H1 (cell line): Measurements from ENCODE around the gene EAPP. TPM values are rescaled to one million over a fixed set of nuclear protein-coding genes. Genes with fewer than 3 reads are reported as not detected.

ENCODE experiments used
- CTCF ChIA-PET: fragments of 300-600 bp; sonication (Branson Sonifier 250); formaldehyde crosslinking; loops from one replicate; lab custom pipeline; 2021; ENCODE audit not compliant: partially characterized antibody; lab: Charles Lee
- POLR2A ChIA-PET: fragments of 300-600 bp; sonication (Branson Sonifier 250); formaldehyde crosslinking; loops from one replicate; lab custom pipeline; 2021; ENCODE audit warnings: inconsistent platforms; ENCODE audit not compliant: partially characterized antibody; lab: Charles Lee
- DNase-seq, 2 experiments: peaks; one replicate each; pipeline versions ENCODE4 v3.0.0 to v3.0.0-alpha.2; 2010 to 2022; ENCODE audit warnings: low spot score in 2 of 2, low read depth in 1 of 2, mixed read lengths in 1 of 2
- FAIRE-seq: peaks from 2 replicates; lab custom pipeline; 2011; peaks lifted over from hg19 to GRCh38; lab: Jason Lieb, UNC
- H2AFZ ChIP-seq: 2 replicates; pipeline ENCODE4 v1.8.1; 2012; ENCODE audit warnings: low read length, inconsistent platforms
- H2AK5ac ChIP-seq: 2 replicates; pipeline ENCODE4 v1.6.1; 2013; ENCODE audit warnings: low read depth, low read length
- H2BK120ac ChIP-seq: replicated peaks from 2 replicates; pipeline ENCODE3; 2013; ENCODE audit warnings: low read depth, low read length, inconsistent platforms
- H2BK12ac ChIP-seq: 2 replicates; pipeline ENCODE4 v1.6.1; 2013; ENCODE audit warnings: low read depth, low read length
- H2BK15ac ChIP-seq: 2 replicates; pipeline ENCODE4 v1.6.1; 2013; ENCODE audit warnings: low read length
- H2BK20ac ChIP-seq: 2 replicates; pipeline ENCODE4 v1.6.1; 2013; ENCODE audit warnings: low read length
- H2BK5ac ChIP-seq: 2 replicates; pipeline ENCODE4 v1.6.1; 2013; ENCODE audit warnings: low read depth, low read length
- H3K14ac ChIP-seq: 2 replicates; pipeline ENCODE4 v1.6.1; 2013; ENCODE audit warnings: inconsistent platforms; ENCODE audit not compliant: insufficient read length
- H3K18ac ChIP-seq: 2 replicates; pipeline ENCODE4 v1.6.1; 2013; ENCODE audit warnings: low read length; ENCODE audit errors: extremely low read depth
- H3K23ac ChIP-seq: 2 replicates; pipeline ENCODE4 v1.6.1; 2013; ENCODE audit warnings: inconsistent platforms; ENCODE audit not compliant: insufficient read length
- H3K23me2 ChIP-seq: 2 replicates; pipeline ENCODE4 v1.6.1; 2013; ENCODE audit warnings: low read depth, low read length
- H3K27ac ChIP-seq: 2 replicates; pipeline ENCODE4 v1.6.1; 2011; ENCODE audit warnings: low read depth, low read length, inconsistent platforms
- H3K27me3 ChIP-seq, 4 experiments: replicated peaks in 1 of 4; 1 replicate in 1 of 4; 2 replicates in 3 of 4; pipeline versions ENCODE4 v1.6.1 to v1.8.1; 2011 to 2013; ENCODE audit warnings: low read length in 3 of 4, mild to moderate bottlenecking in 3 of 4, inconsistent platforms in 2 of 4, mixed read lengths in 2 of 4, moderate library complexity in 1 of 4; ENCODE audit not compliant: control insufficient read depth in 3 of 4, insufficient read depth in 3 of 4; ENCODE audit errors: extremely low read depth in 1 of 4
- H3K36me3 ChIP-seq, 4 experiments: 2 replicates each; pipeline versions ENCODE4 v1.6.1 to v1.8.1; 2011 to 2013; ENCODE audit warnings: mild to moderate bottlenecking in 4 of 4, low read length in 3 of 4, moderate library complexity in 2 of 4, control low read depth in 1 of 4, inconsistent platforms in 1 of 4; ENCODE audit not compliant: insufficient read depth in 4 of 4, control insufficient read depth in 2 of 4
- H3K4ac ChIP-seq: replicated peaks from 2 replicates; pipeline ENCODE3; 2013; ENCODE audit warnings: low read length, low read depth, mixed read lengths, inconsistent platforms; ENCODE audit not compliant: insufficient read length
- H3K4me1 ChIP-seq, 4 experiments: replicated peaks in 1 of 4; 1 replicate in 1 of 4; 2 replicates in 3 of 4; pipeline versions ENCODE4 v1.6.1 to v1.8.1; 2011 to 2013; ENCODE audit warnings: low read length in 3 of 4, inconsistent platforms in 2 of 4, mixed read lengths in 1 of 4; ENCODE audit not compliant: insufficient read depth in 4 of 4, control insufficient read depth in 3 of 4
- H3K4me2 ChIP-seq, 2 experiments: 2 replicates each; pipeline versions ENCODE4 v1.6.1 to v1.8.1; 2011 to 2013; ENCODE audit warnings: low read depth in 2 of 2, low read length in 2 of 2, control low read depth in 1 of 2, inconsistent platforms in 1 of 2, mild to moderate bottlenecking in 1 of 2; ENCODE audit not compliant: insufficient read depth in 1 of 2
- H3K4me3 ChIP-seq, 4 experiments: fragments of 200-600, 300-600 bp in 1 of 4; sonication (generic), shearing (Covaris generic), sonication (Bioruptor Twin) in 1 of 4; 2 replicates each; pipeline versions ENCODE4 v1.5.1 to v1.8.1; 2011 to 2016; ENCODE audit warnings: low read length in 4 of 4, low read depth in 3 of 4, control low read depth in 2 of 4, inconsistent platforms in 2 of 4, mild to moderate bottlenecking in 2 of 4, mixed read lengths in 1 of 4, moderate library complexity in 1 of 4; ENCODE audit not compliant: insufficient read depth in 2 of 4; ENCODE audit errors: extremely low read depth in 1 of 4
- H3K56ac ChIP-seq: replicated peaks from 2 replicates; pipeline ENCODE3; 2013; ENCODE audit warnings: low read depth, mild to moderate bottlenecking, mixed read lengths, low read length, inconsistent platforms; ENCODE audit not compliant: insufficient read length
- H3K79me1 ChIP-seq: 2 replicates; pipeline ENCODE4 v1.6.1; 2013; ENCODE audit warnings: low read depth, low read length, control low read depth
- H3K79me2 ChIP-seq, 2 experiments: 2 replicates each; pipeline versions ENCODE4 v1.6.1 to v1.8.1; 2012 to 2013; ENCODE audit warnings: low read length in 2 of 2, mild to moderate bottlenecking in 2 of 2, inconsistent platforms in 1 of 2; ENCODE audit not compliant: insufficient read depth in 2 of 2, control insufficient read depth in 1 of 2
- H3K9ac ChIP-seq, 4 experiments: replicated peaks in 1 of 4; 1 replicate in 1 of 4; 2 replicates in 3 of 4; pipeline versions ENCODE4 v1.6.1 to v1.8.1; 2011 to 2013; ENCODE audit warnings: low read depth in 3 of 4, low read length in 3 of 4, control low read depth in 2 of 4, mild to moderate bottlenecking in 2 of 4, moderate library complexity in 2 of 4, inconsistent platforms in 1 of 4; ENCODE audit errors: extremely low read depth in 1 of 4
- H3K9me3 ChIP-seq, 2 experiments: 2 replicates each; pipeline versions ENCODE4 v1.6.1 to v1.8.1; 2012 to 2013; ENCODE audit warnings: mild to moderate bottlenecking in 2 of 2, moderate library complexity in 2 of 2, control low read depth in 1 of 2, inconsistent platforms in 1 of 2, low read depth in 1 of 2, low read length in 1 of 2, mixed read lengths in 1 of 2; ENCODE audit not compliant: insufficient read depth in 2 of 2
- H4K20me1 ChIP-seq, 2 experiments: replicated peaks in 1 of 2; 2 replicates each; pipeline versions ENCODE3 to v1.8.1; 2011 to 2013; ENCODE audit warnings: inconsistent platforms in 2 of 2, low read length in 2 of 2, mild to moderate bottlenecking in 1 of 2; ENCODE audit not compliant: insufficient read depth in 2 of 2, control insufficient read depth in 1 of 2
- H4K5ac ChIP-seq: 2 replicates; pipeline ENCODE4 v1.6.1; 2013; ENCODE audit warnings: low read length, low read depth, mixed read lengths, inconsistent platforms; ENCODE audit not compliant: insufficient read length
- H4K8ac ChIP-seq: 2 replicates; pipeline ENCODE4 v1.8.0; 2013; ENCODE audit warnings: mild to moderate bottlenecking, moderate library complexity, low read length, inconsistent platforms; ENCODE audit not compliant: insufficient read depth; ENCODE audit errors: extremely low read depth
- H4K91ac ChIP-seq: replicated peaks from 2 replicates; pipeline ENCODE3; 2013; ENCODE audit warnings: low read length, mixed read lengths, inconsistent platforms; ENCODE audit not compliant: insufficient read length
- ATF2 ChIP-seq: IDR thresholded peaks from 2 replicates; pipeline ENCODE4 v1.6.1; 2012; ENCODE audit warnings: low read length, inconsistent platforms
- BACH1 ChIP-seq: IDR thresholded peaks from 2 replicates; pipeline ENCODE4 v1.6.1; 2012; ENCODE audit warnings: low read length, improper control_type of control experiment
- CBX8 ChIP-seq: fragments of 300-800, 300-1000 bp; sonication (generic); IDR thresholded peaks from 2 replicates; pipeline ENCODE4 v1.7.1; 2016; ENCODE audit warnings: low read depth, low read length, borderline replicate concordance
- CHD2 ChIP-seq: IDR thresholded peaks from 2 replicates; pipeline ENCODE4 v1.6.1; 2012; ENCODE audit warnings: low read length, improper control_type of control experiment
- JUN ChIP-seq: IDR thresholded peaks from 2 replicates; pipeline ENCODE4 v1.6.1; 2011; ENCODE audit warnings: low read depth, mild to moderate bottlenecking, improper control_type of control experiment, low read length
- RNF2 ChIP-seq: fragments of 200-900, 300-1000 bp; sonication (generic); IDR thresholded peaks from 2 replicates; pipeline ENCODE4 v1.7.1; 2016; ENCODE audit warnings: borderline replicate concordance, low read depth, mild to moderate bottlenecking, antibody characterized with exemption, low read length; ENCODE audit not compliant: poor library complexity, severe bottlenecking; ENCODE audit errors: missing control alignments
- SIN3A ChIP-seq, 2 experiments: IDR thresholded peaks in 1 of 2; conservative IDR thresholded peaks in 1 of 2; 2 replicates each; pipeline ENCODE4 v1.6.1; 2011 to 2012; ENCODE audit warnings: low read length in 2 of 2, improper control_type of control experiment in 1 of 2, low read depth in 1 of 2, mild to moderate bottlenecking in 1 of 2
- TAF1 ChIP-seq: IDR thresholded peaks from 2 replicates; pipeline ENCODE4 v1.6.1; 2011; ENCODE audit warnings: mild to moderate bottlenecking, low read depth, low read length
- TAF7 ChIP-seq: optimal IDR thresholded peaks from 2 replicates; pipeline ENCODE3; 2011; ENCODE audit warnings: low read depth, mild to moderate bottlenecking, inconsistent platforms, low read length, moderate library complexity, borderline replicate concordance
- TBP ChIP-seq: IDR thresholded peaks from 2 replicates; pipeline ENCODE4 v1.6.1; 2011; ENCODE audit warnings: low read depth, low read length, improper control_type of control experiment
- WGBS, 2 experiments: shearing (Covaris generic) in 1 of 2; methylation state at CpG; one replicate each; pipeline versions ENCODE4 v1.1.6 to v1.1.7; 2013 to 2015; ENCODE audit warnings: low lambda C conversion rate in 2 of 2, mixed read lengths in 2 of 2, inconsistent platforms in 1 of 2, low coverage in 1 of 2, missing lambda C conversion rate in 1 of 2; ENCODE audit not compliant: insufficient replicate concordance in 2 of 2, insufficient coverage in 1 of 2, insufficient read length in 1 of 2; ENCODE audit errors: extremely low coverage in 1 of 2, missing lambda C conversion rate in 1 of 2; 5-methylcytosine and 5-hydroxymethylcytosine counted together
- polyA plus RNA-seq, 7 experiments: library from polyadenylated mRNA; depleted of rRNA in 3 of 7; stranded (reverse) in 5 of 7; unstranded in 2 of 7; fragments of >200 nt in 5 of 7; fragments of 200-250 nt in 2 of 7; gene quantifications; 1 replicate in 5 of 7; 2 replicates in 1 of 7; 4 replicates in 1 of 7; pipeline versions ENCODE4 v1.2.1 to v1.2.3, GENCODE V29; 2011 to 2013; ENCODE audit warnings: missing spikeins in 2 of 7, mixed read lengths in 2 of 7
- total RNA-seq: library from RNA; stranded (reverse); fragmentation: NEBNext Ultra II Directional; extraction: Animal tissue kit (Norgen Biotek cat#: 25700); gene quantifications from 2 replicates; pipeline ENCODE4 v1.2.1, GENCODE V29; 2021

The EAPP gene
- total and polyA plus RNA-seq, 2 of the 8 experiments (the other 6 are each of a cell fraction or from before 2014, with no cell fraction given), result 18.3 to 28.7 TPM

GRCh38 chr14:34478261-34478660, 61.2 kb downstream of the EAPP start:
- Histone ChIP-seq H4K20me1 (no peaks in the 10 kb centered on the region), H3K27ac (no peak overlapping the region), H2BK12ac (no peak overlapping the region), H3K4me1 (peaks cover 0 to 3% (median under 1%) of the 10 kb centered on the region in 4 experiments; a peak in 2 of 7 replicates), H3K79me2 (no peaks in the 10 kb centered on the region), H3K4ac (no peak overlapping the region), H2BK120ac (no peak overlapping the region), H3K27me3 (no peaks in the 10 kb centered on the region), H3K9ac (no peak overlapping the region), H2BK20ac (no peak overlapping the region), H2BK5ac (no peak overlapping the region), H3K14ac (no peak overlapping the region), H2AFZ (no peak overlapping the region), H3K23me2 (no peaks in the 10 kb centered on the region), H3K36me3 (no peaks in the 10 kb centered on the region; a peak in 1 of 8 replicates), H3K9me3 (peaks cover 0 to 10% of the 10 kb centered on the region in 2 experiments; a peak in 1 of 4 replicates), H4K8ac (no peak overlapping the region), H2AK5ac (no peak overlapping the region)
- 90% methylated on average over 1 of the region's 1 CpG; no CpG with 5 or more reads in 1 of the 2 experiments for WGBS, 2 experiments
- POLR2A ChIA-PET, result interaction anchor here (1.7 kb wide), 1 partner anchor 18 kb away, joined by 5 read pairs; no protein-coding TSS in a partner anchor
- DNase-seq, result no peak
- TF ChIP-seq ATF2 (no peak), SIN3A (conservative IDR thresholded peaks at IDR 0.05 in 1 of 2, IDR thresholded peaks at IDR 0.05 in 1 of 2; ENCODE audit: low read depth in 1 of 2, low read length in 2 of 2) (no peak), CHD2 (no peak), BACH1 (no peak), CBX8 (no peak), RNF2 (no peak), TBP (no peak), TAF1 (no peak), JUN (no peak), TAF7 (no peak)
- TF ChIP-seq, all 59 proteins: peak for 0
- Histone ChIP-seq H3K4me2 (no peak overlapping the region), H3K4me3 (no peak overlapping the region), H3K79me1 (no peaks in the 10 kb centered on the region), H3K18ac (no peak overlapping the region), H3K23ac (no peak overlapping the region), H4K91ac (no peak overlapping the region), H3K56ac (no peak overlapping the region), H4K5ac (no peak overlapping the region), H2BK15ac (no peak overlapping the region)
- FAIRE-seq, result no peak
- CTCF ChIA-PET, result interaction anchor here (0.8 to 0.9 kb wide), 2 partner anchors 15 to 39 kb away, joined by 3 read pairs; no protein-coding TSS in a partner anchor
